ENCODE data around the gene LGALS4. TPM values are rescaled to one million over a fixed set of nuclear protein-coding genes. Genes with fewer than 3 reads are reported as not detected.
"Not testable (repeated sequence)": the region's sequence is repeated elsewhere in the genome, so short reads cannot be mapped to it uniquely, and the experiment has no call there.

LGALS4 gene
- total RNA-seq, 2 experiments from 2014 or later: 3.8 to 4.0 TPM

- Mint-ChIP-seq H3K27ac (no peak overlapping the region), H3K4me3 (no peak overlapping the region), H3K27me3 (peaks cover 9% of the 10 kb centered on the region), H3K4me1 (peaks cover 3% of the 10 kb centered on the region), H3K36me3 (no peaks in the 10 kb centered on the region), H3K9me3 (no peaks in the 10 kb centered on the region)
- ATAC-seq (ENCODE audit: low read depth) (no peak), DNase-seq (no peak)
- POLR2A ChIA-PET: no interaction called here
Observed at GRCh38 chr19:38795549-38795948, 17.2 kb downstream of the LGALS4 start.

GRCh38 chr19:38793671-38794070 is 19.1 kb downstream of the LGALS4 start:
- Mint-ChIP-seq H3K9me3 (no peaks in the 10 kb centered on the region), H3K27me3 (peaks cover 9% of the 10 kb centered on the region), H3K4me3 (no peak overlapping the region), H3K4me1 (peaks cover 3% of the 10 kb centered on the region), H3K27ac (no peak overlapping the region), H3K36me3 (no peaks in the 10 kb centered on the region)
- POLR2A ChIA-PET: interaction anchor here (0.7 to 1.0 kb wide), 2 partner anchors 49 to 56 kb away, joined by 3 read pairs; no protein-coding TSS in a partner anchor
- no peak for DNase-seq
- ATAC-seq (ENCODE audit: low read depth): no peak

GRCh38 chr19:38793177-38793576 is 19.6 kb downstream of the LGALS4 start:
- no peak overlapping the region for H3K27ac Mint-ChIP-seq

DNA sequence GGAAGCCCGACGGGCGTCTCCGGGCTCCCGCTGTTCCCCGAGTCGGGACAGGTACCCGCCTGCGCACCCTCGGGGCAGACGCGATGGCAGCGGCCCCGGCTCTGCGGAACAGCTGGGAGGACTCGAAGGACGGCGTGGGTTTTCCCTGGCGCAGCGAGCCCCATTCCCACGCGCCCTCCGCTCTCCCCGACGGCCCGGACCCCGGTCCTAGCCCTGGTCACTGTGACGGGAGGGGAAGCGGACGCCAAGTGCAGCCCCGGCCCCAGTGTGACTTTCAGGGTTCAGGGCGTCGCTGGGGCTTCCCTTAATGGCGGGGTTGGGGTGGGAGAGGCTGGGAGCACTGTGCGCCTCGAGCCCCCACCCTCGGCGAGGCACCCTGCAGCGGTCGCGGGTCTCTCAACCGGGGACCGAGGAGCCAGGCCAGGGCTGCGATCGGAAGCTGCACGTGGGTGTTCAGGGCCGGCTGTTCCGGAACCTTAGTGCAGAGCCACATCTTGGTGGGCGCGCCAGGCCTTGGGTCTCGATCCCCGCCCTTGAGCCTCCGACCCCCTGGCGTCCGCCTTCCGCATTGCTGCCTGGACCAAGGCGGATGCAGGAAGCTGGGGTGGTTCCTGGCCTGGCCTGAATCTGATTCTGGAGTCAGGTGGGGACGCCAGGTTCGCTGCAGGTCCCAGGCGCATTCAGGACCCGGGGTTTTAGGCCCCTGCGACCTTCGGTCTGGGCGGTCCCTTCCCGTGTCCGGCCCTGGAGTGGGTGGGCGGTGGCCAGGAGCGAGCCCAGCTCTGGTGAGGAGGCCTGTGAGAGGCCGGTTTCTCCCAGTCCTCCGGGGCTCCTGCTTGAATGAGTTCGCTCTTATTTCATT is 20.3 kb downstream of the LGALS4 start:
- H3K4me1 Mint-ChIP-seq: peaks cover 3% of the 10 kb centered on the region
- ATAC-seq (ENCODE audit: low read depth) (peak; percentile 23), DNase-seq (peak; percentile 72)
- peak overlapping the region; percentile 62 for H3K4me3 Mint-ChIP-seq
- H3K36me3 Mint-ChIP-seq: no peaks in the 10 kb centered on the region
- no peak overlapping the region for H3K27ac Mint-ChIP-seq
- peaks cover 9% of the 10 kb centered on the region for H3K27me3 Mint-ChIP-seq
- no peaks in the 10 kb centered on the region for H3K9me3 Mint-ChIP-seq
- POLR2A ChIA-PET: interaction anchor here (0.6 kb wide), 1 partner anchor 20 kb away, joined by 3 read pairs; no protein-coding TSS in a partner anchor

More at GRCh38 chr19:38793177-38793576, 19.6 kb downstream of the LGALS4 start:
- no peaks in the 10 kb centered on the region for H3K9me3 Mint-ChIP-seq
- peaks cover 9% of the 10 kb centered on the region for H3K27me3 Mint-ChIP-seq
- no peaks in the 10 kb centered on the region for H3K36me3 Mint-ChIP-seq
- peak overlapping the region; percentile 62 for H3K4me3 Mint-ChIP-seq
- POLR2A ChIA-PET: interaction anchor here (0.6 kb wide), 1 partner anchor 19 kb away, joined by 3 read pairs; no protein-coding TSS in a partner anchor
- DNase-seq: no peak
- no peak for ATAC-seq (ENCODE audit: low read depth)
- peaks cover 3% of the 10 kb centered on the region for H3K4me1 Mint-ChIP-seq

DNA sequence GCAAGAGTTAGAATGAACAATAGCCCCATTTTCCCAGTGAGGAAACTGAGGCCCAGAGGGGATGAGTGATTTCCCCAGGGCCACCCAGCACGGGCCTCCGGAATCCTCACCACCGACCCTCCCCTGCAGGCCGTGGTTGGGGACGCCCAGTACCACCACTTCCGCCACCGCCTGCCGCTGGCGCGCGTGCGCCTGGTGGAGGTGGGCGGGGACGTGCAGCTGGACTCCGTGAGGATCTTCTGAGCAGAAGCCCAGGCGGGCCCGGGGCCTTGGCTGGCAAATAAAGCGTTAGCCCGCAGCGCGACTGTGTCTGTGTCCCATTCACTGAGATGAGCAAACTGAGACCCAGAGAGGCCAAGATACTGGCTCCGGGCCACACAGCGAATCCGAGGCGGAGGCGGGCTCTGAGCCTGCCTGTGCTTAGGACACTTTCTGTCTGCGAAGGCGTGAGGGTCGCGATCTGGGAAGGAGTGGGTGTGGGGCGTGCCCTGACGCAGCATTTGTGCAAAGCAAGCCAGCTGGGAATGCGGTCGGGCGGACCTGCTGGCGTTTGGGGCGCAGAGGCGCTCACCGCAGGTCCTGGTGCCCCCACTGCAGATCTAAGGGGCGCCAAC is 21.2 kb downstream of the LGALS4 start:
- POLR2A ChIA-PET, H3K27me3 Mint-ChIP-seq, H3K4me1 Mint-ChIP-seq, H3K4me3 Mint-ChIP-seq, H3K27ac Mint-ChIP-seq, DNase-seq, H3K36me3 Mint-ChIP-seq, H3K9me3 Mint-ChIP-seq: not testable (repeated sequence)
- peak; percentile 89 for ATAC-seq (ENCODE audit: low read depth)

DNA sequence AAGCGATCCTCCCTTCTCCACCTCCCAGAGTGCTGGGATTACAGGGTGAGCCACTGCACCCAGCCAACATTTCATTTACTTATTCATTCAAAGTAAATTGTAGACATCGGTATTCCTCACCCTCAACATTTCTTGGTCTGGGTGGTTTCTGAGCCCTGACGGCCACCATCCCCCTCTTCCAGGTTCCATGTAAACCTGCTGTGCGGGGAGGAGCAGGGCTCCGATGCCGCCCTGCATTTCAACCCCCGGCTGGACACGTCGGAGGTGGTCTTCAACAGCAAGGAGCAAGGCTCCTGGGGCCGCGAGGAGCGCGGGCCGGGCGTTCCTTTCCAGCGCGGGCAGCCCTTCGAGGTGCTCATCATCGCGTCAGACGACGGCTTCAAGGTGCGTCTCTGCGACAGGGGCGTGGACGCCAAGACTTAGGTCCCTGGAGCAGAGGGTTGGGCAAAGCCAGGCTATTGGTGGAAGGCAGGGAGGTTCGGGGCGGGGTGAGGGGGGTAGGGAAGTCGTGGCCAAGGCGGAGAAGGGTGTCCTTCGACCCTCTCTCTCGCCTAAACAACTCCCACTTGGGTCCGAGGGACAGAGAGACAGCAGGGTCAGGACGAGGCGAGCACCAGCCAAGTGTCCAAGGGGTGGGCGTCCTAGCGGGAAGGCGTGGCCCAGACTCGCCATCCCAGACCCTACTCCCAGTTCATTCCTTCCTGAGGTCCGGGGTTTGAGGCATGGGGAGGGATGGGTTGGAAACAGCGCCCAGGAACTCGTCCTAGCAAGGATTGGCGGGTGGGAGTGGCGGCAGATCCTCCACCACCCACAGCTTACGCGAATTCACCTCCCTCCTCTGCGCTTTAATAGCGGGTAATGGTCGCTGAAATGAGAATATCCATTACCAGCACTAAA is 22.0 kb downstream of the LGALS4 start:
- DNase-seq; H3K36me3 Mint-ChIP-seq; H3K4me3 Mint-ChIP-seq; H3K27me3 Mint-ChIP-seq; ATAC-seq (ENCODE audit: low read depth); H3K9me3 Mint-ChIP-seq; H3K27ac Mint-ChIP-seq; POLR2A ChIA-PET; H3K4me1 Mint-ChIP-seq: not testable (repeated sequence)

DNA sequence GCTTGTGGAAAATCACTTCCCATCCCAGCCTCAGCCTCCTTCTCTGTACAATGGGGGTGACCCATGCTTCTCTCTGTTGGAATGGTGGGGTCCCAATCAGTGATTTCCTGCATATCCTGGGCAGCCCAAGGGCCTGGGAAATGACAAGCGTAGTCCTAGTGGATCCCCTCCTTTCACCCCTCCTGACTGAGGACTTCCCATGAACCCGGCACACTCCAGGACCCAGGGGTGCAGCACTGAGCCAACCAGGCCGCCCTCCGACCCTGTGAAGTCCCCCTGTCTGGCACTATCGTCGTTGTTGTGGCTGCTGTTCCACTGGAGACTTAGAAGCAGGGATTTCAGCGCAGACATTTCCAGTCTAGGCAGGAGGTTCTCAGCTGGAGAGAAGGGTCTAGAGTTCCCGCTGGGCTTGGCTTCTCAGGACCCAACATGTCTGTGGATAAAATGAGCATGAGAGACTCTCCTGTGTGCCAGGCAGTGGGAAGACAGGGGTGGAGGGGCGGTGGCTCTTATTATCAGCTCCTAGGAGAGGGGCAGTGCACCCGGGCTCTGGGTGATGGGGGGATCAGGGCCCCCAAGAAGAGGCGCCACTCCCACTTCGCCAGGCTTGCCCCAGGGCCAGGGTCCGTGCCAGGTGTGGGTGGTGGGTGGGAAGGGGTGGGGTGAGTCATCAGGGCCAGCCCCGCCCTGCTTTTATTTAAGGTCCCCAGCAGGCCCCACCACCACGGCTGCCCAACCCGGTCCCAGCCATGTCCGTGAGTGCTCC is 24.1 kb downstream of the LGALS4 start, which contains the start of gene LGALS7B:
LGALS7B (plus strand) TSS at position 723 of the 766 bp plus-strand sequence; CDS start at position 750, 27 bp downstream.
- Mint-ChIP-seq H3K36me3 (no peaks in the 10 kb centered on the region), H3K4me1 (peaks cover 7% of the 10 kb centered on the region), H3K9me3 (no peaks in the 10 kb centered on the region), H3K4me3 (no peak within 1 kb of the TSS), H3K27me3 (peaks cover 5% of the 10 kb centered on the region), H3K27ac (peak within 1 kb of the TSS; percentile 40)
- POLR2A ChIA-PET: no interaction called here
- no peak for DNase-seq
- no peak for ATAC-seq (ENCODE audit: low read depth)

DNA sequence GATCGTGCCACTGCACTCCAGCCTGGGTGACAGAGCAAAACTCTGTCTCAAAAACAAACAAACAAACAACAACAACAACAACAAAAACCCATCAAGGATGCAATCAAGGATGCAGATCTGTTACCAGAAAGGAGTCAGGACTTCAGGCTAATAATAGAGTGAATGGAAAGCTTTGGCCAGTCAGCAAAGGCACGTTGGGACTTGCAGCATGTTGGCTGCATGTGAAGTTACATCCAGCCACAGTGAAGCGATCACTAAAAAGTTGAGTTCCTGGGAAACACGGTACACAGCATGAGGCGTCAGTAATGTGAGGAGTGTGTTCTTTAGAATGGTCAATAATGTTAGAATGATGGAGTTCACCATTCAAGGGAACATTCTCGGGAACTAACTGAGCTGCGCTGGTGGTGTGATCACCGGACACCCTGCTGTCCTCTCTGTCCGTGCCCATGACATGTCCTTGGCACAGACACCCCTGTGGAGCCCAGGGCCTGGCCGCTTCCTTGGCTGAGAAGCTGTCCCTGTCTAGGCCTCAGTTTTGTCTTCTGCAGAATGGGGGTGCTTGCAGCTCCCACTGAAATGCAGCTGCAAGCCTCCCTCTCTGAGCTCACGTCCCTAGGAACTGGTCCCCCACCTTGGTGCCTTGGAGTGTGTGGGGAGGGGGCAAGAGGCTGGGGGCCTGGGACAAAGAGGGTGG is 26.0 kb downstream of the LGALS4 start:
- POLR2A ChIA-PET: interaction anchor here (1.0 kb wide), 2 partner anchors 17 to 21 kb away, joined by 3 read pairs; no protein-coding TSS in a partner anchor
- H3K36me3 Mint-ChIP-seq: no peaks in the 10 kb centered on the region

DNA sequence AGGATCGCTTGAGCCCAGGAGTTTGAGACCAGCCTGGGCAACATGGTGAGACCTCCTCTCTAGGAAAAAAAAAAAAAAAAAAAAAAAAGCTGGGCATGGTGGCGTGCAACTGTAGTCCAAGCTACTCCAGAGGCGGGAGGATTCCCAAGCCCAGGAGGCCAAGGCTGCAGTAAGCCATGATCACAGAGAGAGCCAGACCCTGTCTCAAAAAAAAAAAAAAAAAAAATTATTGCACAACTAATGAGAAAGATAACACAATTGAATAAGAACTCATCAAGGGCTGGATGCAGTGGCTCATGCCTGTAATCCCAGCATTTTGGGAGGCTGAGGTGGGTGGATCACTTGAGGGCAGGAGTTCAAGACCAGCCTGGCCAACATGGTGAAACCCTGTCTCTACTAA is 26.7 kb downstream of the LGALS4 start:
- not testable (repeated sequence) for H3K36me3 Mint-ChIP-seq; H3K4me1 Mint-ChIP-seq; H3K4me3 Mint-ChIP-seq; H3K27ac Mint-ChIP-seq; H3K9me3 Mint-ChIP-seq; ATAC-seq (ENCODE audit: low read depth); H3K27me3 Mint-ChIP-seq; DNase-seq
- POLR2A ChIA-PET: interaction anchor here (0.7 kb wide), 1 partner anchor 148 kb away, joined by 5 read pairs; no protein-coding TSS in a partner anchor

More for the DNA sequence above, 26.0 kb downstream of the LGALS4 start:
- H3K27ac Mint-ChIP-seq: no peak overlapping the region
- DNase-seq (no peak), ATAC-seq (ENCODE audit: low read depth) (no peak)
- peaks cover 5% of the 10 kb centered on the region for H3K27me3 Mint-ChIP-seq
- no peak overlapping the region for H3K4me3 Mint-ChIP-seq
- H3K4me1 Mint-ChIP-seq: peaks cover 4% of the 10 kb centered on the region
- no peaks in the 10 kb centered on the region for H3K9me3 Mint-ChIP-seq

- POLR2A ChIA-PET: no interaction called here
- ATAC-seq (ENCODE audit: low read depth) (no peak), DNase-seq (no peak)
- Mint-ChIP-seq H3K9me3 (no peaks in the 10 kb centered on the region), H3K27ac (no peak overlapping the region), H3K36me3 (no peaks in the 10 kb centered on the region), H3K4me3 (no peak overlapping the region), H3K4me1 (peaks cover 4% of the 10 kb centered on the region), H3K27me3 (peaks cover 7% of the 10 kb centered on the region)
Observed at GRCh38 chr19:38785187-38785699, 27.5 kb downstream of the LGALS4 start.

DNA sequence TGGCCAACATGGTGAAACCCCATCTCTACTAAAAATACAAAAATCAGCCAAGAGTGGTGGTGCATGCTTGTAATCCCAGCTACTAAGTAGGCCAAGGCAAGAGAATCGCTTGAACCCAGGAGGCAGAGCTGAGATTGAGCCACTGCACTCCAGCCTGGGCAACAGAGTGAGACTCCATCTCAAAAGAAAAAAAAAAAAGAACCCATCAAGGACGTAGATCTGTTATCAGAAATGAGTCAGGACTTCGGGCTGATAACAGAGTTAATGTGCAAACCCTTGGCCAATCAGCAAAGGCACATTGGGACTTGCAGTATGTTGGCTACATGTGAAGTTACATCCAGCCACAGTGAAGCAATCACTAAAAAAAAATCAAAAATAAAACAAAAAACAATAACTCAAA is 28.5 kb downstream of the LGALS4 start:
- ATAC-seq (ENCODE audit: low read depth) (no peak), DNase-seq (no peak)
- POLR2A ChIA-PET: no interaction called here
- Mint-ChIP-seq H3K36me3 (no peaks in the 10 kb centered on the region), H3K27ac (no peak overlapping the region), H3K4me1 (peaks cover 4% of the 10 kb centered on the region), H3K4me3 (no peak overlapping the region), H3K27me3 (peaks cover 12% of the 10 kb centered on the region), H3K9me3 (no peaks in the 10 kb centered on the region)

DNA sequence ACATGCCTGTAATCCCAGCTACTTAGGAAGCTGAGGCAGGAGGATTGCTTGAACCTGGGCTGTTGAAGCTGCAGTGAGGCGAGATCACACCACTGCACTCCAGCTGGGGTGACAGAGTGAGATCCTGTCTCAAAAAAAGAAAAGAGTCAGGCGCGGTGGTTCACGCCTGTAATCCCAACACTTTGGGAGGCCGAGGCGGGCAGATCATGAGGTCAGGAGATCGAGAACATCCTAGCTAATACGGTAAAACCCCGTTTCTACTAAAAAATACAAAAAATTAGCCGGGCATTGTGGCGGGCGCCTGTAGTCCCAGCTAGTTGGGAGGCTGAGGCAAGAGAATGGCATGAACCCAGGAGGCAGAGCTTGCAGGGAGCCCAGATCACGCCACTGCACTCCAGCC is 30.5 kb downstream of the LGALS4 start:
- DNase-seq; ATAC-seq (ENCODE audit: low read depth); H3K4me3 Mint-ChIP-seq; H3K27ac Mint-ChIP-seq; H3K36me3 Mint-ChIP-seq; H3K9me3 Mint-ChIP-seq; POLR2A ChIA-PET; H3K4me1 Mint-ChIP-seq: not testable (repeated sequence)
- peaks cover 17% of the 10 kb centered on the region for H3K27me3 Mint-ChIP-seq
